ENCODE results near the gene CCR9. TPM values are rescaled to one million over a fixed set of nuclear protein-coding genes. Genes with fewer than 3 reads are reported as not detected.

CCR9 gene
- total and polyA plus RNA-seq, 8 donors = 0.08 to 1.2 (median 1.1) TPM; not detected in 5

GRCh38 chr3:45911511-45912226 lies 25.3 kb downstream of the CCR9 start:
- WGBS, 5 donors = 91 to 97% (median 94%) methylated on average over 11 of the region's 11 CpGs
- H3K27me3 ChIP-seq = no peaks in the 10 kb centered on the region
- no peak overlapping the region for H3K4me3 ChIP-seq
- TF ChIP-seq CTCF (IDR thresholded peaks at IDR 0.05) (no peak), POLR2AphosphoS5 (IDR thresholded peaks at IDR 0.05) (no peak), EP300 (IDR thresholded peaks at IDR 0.05) (no peak), POLR2A (IDR thresholded peaks at IDR 0.05) (no peak)
- H3K4me1 ChIP-seq = peaks cover 0 to 37% (median 11%) of the 10 kb centered on the region in 4 donors
- no peak overlapping the region for H3K27ac ChIP-seq
- intact Hi-C loops (cut with DNase I; ENCODE audit: low total_unique reads) = no loop called here
- DNase-seq = no peak
- no peaks in the 10 kb centered on the region for H3K9me3 ChIP-seq
- H3K36me3 ChIP-seq = no peaks in the 10 kb centered on the region

DNA sequence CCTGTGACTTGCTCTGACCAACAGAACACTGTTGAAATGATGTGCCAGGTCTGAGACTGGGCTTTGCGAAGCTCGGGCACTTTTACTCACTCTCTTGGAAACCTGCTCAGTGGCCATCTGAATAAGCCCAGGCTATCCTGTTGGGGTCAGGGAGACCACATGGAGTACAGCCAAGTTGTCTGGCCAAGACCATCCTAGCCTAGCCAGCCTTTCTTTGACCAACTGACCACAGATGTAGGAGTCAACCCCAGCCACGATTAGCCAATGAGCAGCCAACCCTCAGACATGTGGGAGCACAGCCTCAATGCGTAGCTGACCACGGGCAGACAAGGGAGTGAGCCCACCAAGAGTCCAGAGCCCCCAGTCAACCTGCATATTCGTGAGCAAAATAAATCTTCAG lies 26.1 kb downstream of the CCR9 start:
- 89 to 92% (median 90%) methylated on average over 6 of the region's 6 CpGs for WGBS, 5 donors
- no peak for DNase-seq
- peaks cover 0 to 3% (median 0%) of the 10 kb centered on the region in 4 donors for H3K36me3 ChIP-seq
- TF ChIP-seq CTCF (IDR thresholded peaks at IDR 0.05) (no peak), POLR2A (IDR thresholded peaks at IDR 0.05) (no peak)
- H3K4me1 ChIP-seq = peaks cover 0 to 31% (median 5%) of the 10 kb centered on the region in 4 donors
- no peaks in the 10 kb centered on the region for H3K27me3 ChIP-seq
- intact Hi-C loops (cut with DNase I; ENCODE audit: low total_unique reads) = no loop called here
- no peak overlapping the region for H3K27ac ChIP-seq
- no peak overlapping the region for H3K4me3 ChIP-seq
- H3K9me3 ChIP-seq = no peaks in the 10 kb centered on the region

DNA sequence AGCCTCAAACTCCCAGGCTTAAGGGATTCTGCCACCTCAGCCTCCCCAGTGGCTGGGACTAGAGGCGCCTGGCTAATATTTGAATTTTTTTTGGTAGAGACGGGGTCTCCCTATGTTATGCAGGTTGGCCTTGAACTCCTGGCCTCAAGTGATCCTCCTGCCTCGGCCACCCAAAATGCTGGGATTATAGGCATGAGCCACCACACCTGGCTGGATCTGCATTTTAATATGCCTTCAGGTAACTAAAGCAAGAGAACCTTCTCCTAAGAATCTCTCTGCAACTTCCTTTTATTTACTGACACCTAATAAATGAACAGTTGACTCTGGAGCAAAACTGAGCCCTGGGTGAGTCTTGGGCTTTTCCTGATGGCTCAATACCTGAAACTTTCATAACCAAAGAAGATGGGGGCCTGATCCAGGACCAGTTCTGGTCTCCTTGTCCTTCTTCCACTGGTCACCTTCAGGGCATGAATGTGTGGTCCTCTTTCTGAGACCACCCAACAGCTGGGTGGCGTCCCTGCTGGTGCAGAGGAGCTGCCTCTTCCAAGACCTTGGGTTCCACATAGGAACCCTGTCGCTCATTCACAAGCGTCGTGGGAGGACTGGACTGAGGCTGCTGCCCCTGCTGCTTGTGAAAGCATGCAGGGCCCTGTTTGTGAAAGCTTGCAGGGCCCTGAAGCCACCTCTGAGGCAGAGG lies 28.2 kb downstream of the CCR9 start:
- intact Hi-C loops (cut with DNase I; ENCODE audit: low total_unique reads) = no loop called here
- WGBS, 5 donors = 88 to 98% (median 92%) methylated on average over 7 of the region's 7 CpGs
- Histone ChIP-seq H3K9me3 (no peaks in the 10 kb centered on the region), H3K27me3 (no peaks in the 10 kb centered on the region), H3K27ac (no peak overlapping the region), H3K4me1 (peaks cover 0 to 22% (median 3%) of the 10 kb centered on the region in 4 donors), H3K36me3 (peaks cover 5 to 24% (median 14%) of the 10 kb centered on the region in 4 donors), H3K4me3 (no peak overlapping the region)
- no peak for DNase-seq
- TF ChIP-seq POLR2AphosphoS5 (IDR thresholded peaks at IDR 0.05) = no peak

- WGBS, 5 donors = 82 to 87% (median 83%) methylated on average over 9 of the region's 9 CpGs
These were observed 28.7 kb downstream of the CCR9 start for GRCh38 chr3:45915059-45915439.

More at GRCh38 chr3:45915059-45915439, 28.7 kb downstream of the CCR9 start:
- peaks cover 11 to 30% (median 19%) of the 10 kb centered on the region in 4 donors for H3K36me3 ChIP-seq
- no peaks in the 10 kb centered on the region for H3K9me3 ChIP-seq
- TF ChIP-seq CTCF (IDR thresholded peaks at IDR 0.05) (no peak), POLR2A (IDR thresholded peaks at IDR 0.05) (no peak), POLR2AphosphoS5 (IDR thresholded peaks at IDR 0.05) (no peak), EP300 (IDR thresholded peaks at IDR 0.05) (no peak)
- no peak overlapping the region for H3K27ac ChIP-seq
- no peaks in the 10 kb centered on the region for H3K27me3 ChIP-seq
- intact Hi-C loops (cut with DNase I; ENCODE audit: low total_unique reads) = no loop called here
- no peak for DNase-seq
- H3K4me3 ChIP-seq = no peak overlapping the region
- peaks cover 0 to 22% (median 3%) of the 10 kb centered on the region in 4 donors for H3K4me1 ChIP-seq

Data from stomach (tissue), 9 donors.